GM12878 (cell line): Measurements from ENCODE around the gene SGCD. TPM values are rescaled to one million over a fixed set of nuclear protein-coding genes. Genes with fewer than 3 reads are reported as not detected.

ENCODE experiments used
- ATAC-seq: fragments of 200-7000 bp; cut with Tn5 transposase; 3 replicates; pipeline ENCODE4 v1.9.1; 2020; ENCODE audit warnings: mild to moderate bottlenecking, moderate library complexity
- BruUV-seq: library from RNA; stranded (reverse); fragments of 400-500 nt; replicated peaks from 2 replicates; lab custom pipeline; 2021; lab: Mats Ljungman, UMichigan
- CTCF ChIA-PET: fragments of 300-600 bp; sonication (Branson Sonifier 250); formaldehyde crosslinking; extraction: SDS; loops from one replicate; lab custom pipeline; 2021; ENCODE audit warnings: inconsistent platforms; lab: Yijun Ruan, JAX
- POLR2A ChIA-PET: fragments of 350-600 bp; formaldehyde crosslinking; extraction: SDS; loops from one replicate; lab custom pipeline; 2021; ENCODE audit warnings: inconsistent platforms; lab: Charles Lee
- RAD21 ChIA-PET: fragments of 300-600 bp; sonication (Branson Sonifier 250); formaldehyde crosslinking; loops from one replicate; lab custom pipeline; 2023; ENCODE audit warnings: antibody characterized with exemption; ENCODE audit not compliant: unreplicated experiment; lab: Charles Lee
- SMC1A ChIA-PET: fragments of 300-600 bp; sonication (Branson Sonifier 250); formaldehyde crosslinking; loops from one replicate; lab custom pipeline; 2023; ENCODE audit not compliant: unreplicated experiment, uncharacterized antibody; lab: Charles Lee
- DNase-seq: peaks from one replicate; pipeline ENCODE4 v3.0.0-alpha.2; 2011; ENCODE audit warnings: low read depth, low spot score
- FAIRE-seq: peaks from 3 replicates; lab custom pipeline; 2011; peaks lifted over from hg19 to GRCh38; lab: Jason Lieb, UNC
- H2AFZ ChIP-seq: 2 replicates; pipeline ENCODE4 v1.6.0; 2011; ENCODE audit warnings: low read depth, low read length, control low read depth; ENCODE audit not compliant: control insufficient read depth
- H3K27ac ChIP-seq: 2 replicates; pipeline ENCODE4 v1.5.1; 2011; ENCODE audit warnings: control low read depth; ENCODE audit not compliant: control insufficient read depth, insufficient read depth
- H3K27me3 ChIP-seq, 2 experiments: replicated peaks in 1 of 2; 2 replicates each; pipeline versions ENCODE4 v1.6.0 to v1.6.1; 2011; ENCODE audit warnings: low read length in 1 of 2; ENCODE audit not compliant: control insufficient read depth in 2 of 2, insufficient read depth in 2 of 2
- H3K36me3 ChIP-seq, 2 experiments: 2 replicates each; pipeline ENCODE4 v1.5.1; 2011; ENCODE audit warnings: low read length in 1 of 2; ENCODE audit not compliant: control insufficient read depth in 2 of 2, insufficient read depth in 2 of 2
- H3K4me1 ChIP-seq: 2 replicates; pipeline ENCODE4 v1.6.1; 2011; ENCODE audit warnings: mild to moderate bottlenecking, low read length, moderate library complexity, mixed read lengths; ENCODE audit not compliant: control insufficient read depth, insufficient read depth
- H3K4me2 ChIP-seq: 2 replicates; pipeline ENCODE4 v1.6.0; 2011; ENCODE audit warnings: control low read depth; ENCODE audit not compliant: control insufficient read depth, insufficient read depth
- H3K4me3 ChIP-seq: fragments of 200-600 bp; sonication (generic); 2 replicates; pipeline ENCODE4 v1.5.1; 2016
- H3K79me2 ChIP-seq: 2 replicates; pipeline ENCODE4 v1.6.0; 2011; ENCODE audit warnings: low read length; ENCODE audit not compliant: control insufficient read depth, insufficient read depth
- H3K9ac ChIP-seq: 2 replicates; pipeline ENCODE4 v1.8.0; 2011; ENCODE audit warnings: low read length, control low read depth, mixed read lengths; ENCODE audit not compliant: control insufficient read depth, insufficient read depth
- H3K9me3 ChIP-seq: replicated peaks from 3 replicates; pipeline ENCODE4 v1.5.1; 2011; ENCODE audit warnings: mild to moderate bottlenecking, low read length; ENCODE audit not compliant: control insufficient read depth, insufficient read depth
- H4K20me1 ChIP-seq: 2 replicates; pipeline ENCODE4 v1.6.0; 2011; ENCODE audit not compliant: control insufficient read depth, insufficient read depth
- CEBPB ChIP-seq, 2 experiments: fragments of 150-350 bp in 1 of 2; IDR thresholded peaks; 2 replicates each; pipeline ENCODE4 v1.6.1; 2012 to 2014; ENCODE audit warnings: low read depth in 2 of 2, low read length in 2 of 2, borderline replicate concordance in 1 of 2, inconsistent platforms in 1 of 2
- FOS ChIP-seq: IDR thresholded peaks from 3 replicates; pipeline ENCODE4 v1.6.1; 2011; ENCODE audit warnings: borderline replicate concordance; ENCODE audit not compliant: insufficient read length; ENCODE audit errors: extremely low read depth
- KDM1A ChIP-seq: fragments of 200-600 bp; sonication (generic); IDR thresholded peaks from 2 replicates; pipeline ENCODE4 v1.6.1; 2016; ENCODE audit warnings: borderline replicate concordance
- LARP7 ChIP-seq: fragments of 450-650 bp; IDR thresholded peaks from 2 replicates; pipeline ENCODE4 v1.6.1; 2017; ENCODE audit warnings: mild to moderate bottlenecking
- NFYA ChIP-seq: IDR thresholded peaks from 2 replicates; pipeline ENCODE4 v1.6.1; 2011; ENCODE audit warnings: low read depth, mild to moderate bottlenecking, low read length, improper control_type of control experiment, borderline replicate concordance
- ZBTB11 ChIP-seq: fragments of 450-650 bp; formaldehyde crosslinking; IDR thresholded peaks from 2 replicates; pipeline ENCODE4 v1.5.0; 2022; ENCODE audit warnings: mild to moderate bottlenecking, missing genetic modification characterization
- ZZZ3 ChIP-seq: IDR thresholded peaks from 2 replicates; pipeline ENCODE4 v1.6.1; 2011; ENCODE audit warnings: low read depth; ENCODE audit not compliant: control insufficient read depth, insufficient read length
- in situ Hi-C: fragments of 300-500 bp; cut with MboI; formaldehyde crosslinking; loops from 9 replicates; pipeline ENCODE4 v1.14.3; 2018; ENCODE audit warnings: mixed read lengths
- intact Hi-C: fragments of 100-400 bp; cut with micrococcal nuclease; formaldehyde crosslinking; loops from one replicate; pipeline ENCODE4 v1.14.2; 2022; ENCODE audit not compliant: unreplicated experiment
- polyA plus RNA-seq, 11 experiments: library from polyadenylated mRNA; depleted of rRNA in 4 of 11; unstranded in 6 of 11; stranded (reverse) in 5 of 11; fragments of >200 nt; fragmentation: Nextera tagmentation in 4 of 11; fragmentation: Illumina TruSeq in 1 of 11; extraction: Ambion mirVana in 4 of 11; extraction: Trizol in 1 of 11; gene quantifications; 1 replicate in 1 of 11; 2 replicates in 10 of 11; pipeline versions ENCODE4 v1.2.1 to v1.2.3, GENCODE V29; 2011 to 2016; ENCODE audit warnings: inconsistent platforms in 2 of 11, missing spikeins in 2 of 11, low read depth in 1 of 11
- total RNA-seq, 4 experiments: library from RNA; depleted of rRNA in 3 of 4; stranded (reverse); fragments of >200 nt in 3 of 4; fragmentation: Illumina TruSeq in 1 of 4; extraction: Trizol in 1 of 4; gene quantifications; 2 replicates each; pipeline versions ENCODE4 v1.2.1 to v1.2.3, GENCODE V29; 2013 to 2021

The SGCD gene
- total and polyA plus RNA-seq, 10 of the 15 experiments (the other 5 are each of a cell fraction or from before 2014, with no cell fraction given), result 0.06 TPM; not detected in 9

GRCh38 chr5:156366521-156366920 is 39.6 kb downstream of the SGCD start:
- H3K4me1 ChIP-seq, result no peaks in the 10 kb centered on the region
- H3K36me3 ChIP-seq, result no peaks in the 10 kb centered on the region
- no TSS peak for BruUV-seq
- FAIRE-seq (no peak), DNase-seq (no peak), ATAC-seq (no peak)
- no peak overlapping the region for H3K27ac ChIP-seq
- no peaks in the 10 kb centered on the region for H4K20me1 ChIP-seq
- intact Hi-C loops, result no loop called here
- H3K9me3 ChIP-seq, result no peaks in the 10 kb centered on the region
- TF ChIP-seq LARP7 (no peak), ZZZ3 (no peak), FOS (no peak), CEBPB (IDR thresholded peaks at IDR 0.05; ENCODE audit: borderline replicate concordance in 1 of 2, low read depth in 2 of 2, low read length in 2 of 2) (no peak), ZBTB11 (CRISPR knock-in tag) (no peak), KDM1A (no peak), NFYA (no peak)
- H3K79me2 ChIP-seq, result no peaks in the 10 kb centered on the region
- CTCF ChIA-PET, result no interaction called here
- H3K27me3 ChIP-seq, result no peaks in the 10 kb centered on the region
- H3K4me2 ChIP-seq, result no peak overlapping the region
- POLR2A ChIA-PET, result no interaction called here
- RAD21 ChIA-PET, result no interaction called here
- H2AFZ ChIP-seq, result no peak overlapping the region
- H3K9ac ChIP-seq, result no peak overlapping the region
- H3K4me3 ChIP-seq, result no peak overlapping the region
- SMC1A ChIA-PET, result interaction anchor here (2.0 kb wide), 1 partner anchor 12 kb away, joined by 4 read pairs; no protein-coding TSS in a partner anchor
- in situ Hi-C loops, result no loop called here
